HG03039 (cell line): ENCODE measurements around the gene CCDC85B.

Experiments used
- ATAC-seq: cut with Tn5 transposase; IDR thresholded peaks from one replicate; pipeline ENCODE4 v1.9.1; 2021; ENCODE audit warnings: mild to moderate bottlenecking, moderate library complexity; ENCODE audit not compliant: unreplicated experiment

The CCDC85B gene

GRCh38 chr11:65928667-65929066, 38.2 kb downstream of the CCDC85B start:
- ATAC-seq, result no peak

GRCh38 chr11:65931773-65932557, 41.5 kb downstream of the CCDC85B start:
- ATAC-seq, result no peak

- ATAC-seq, result no peak
These were observed 42.1 kb downstream of the CCDC85B start for GRCh38 chr11:65932558-65932919.

- no peak for ATAC-seq
These were observed 43.5 kb downstream of the CCDC85B start for GRCh38 chr11:65934014-65934413.

- ATAC-seq, result no peak
These were observed 47.3 kb downstream of the CCDC85B start for GRCh38 chr11:65937766-65938165.
